ENCODE measurements around the gene ATP8B3. TPM values are rescaled to one million over a fixed set of nuclear protein-coding genes. Genes with fewer than 3 reads are reported as not detected.
A peak's percentile ranks its signal among the peaks of the same experiment; 100 is the strongest.

ATP8B3 gene
- total and polyA plus RNA-seq, 3 experiments from 2014 or later: 0.97 to 2.4 (median 1.6) TPM

DNA sequence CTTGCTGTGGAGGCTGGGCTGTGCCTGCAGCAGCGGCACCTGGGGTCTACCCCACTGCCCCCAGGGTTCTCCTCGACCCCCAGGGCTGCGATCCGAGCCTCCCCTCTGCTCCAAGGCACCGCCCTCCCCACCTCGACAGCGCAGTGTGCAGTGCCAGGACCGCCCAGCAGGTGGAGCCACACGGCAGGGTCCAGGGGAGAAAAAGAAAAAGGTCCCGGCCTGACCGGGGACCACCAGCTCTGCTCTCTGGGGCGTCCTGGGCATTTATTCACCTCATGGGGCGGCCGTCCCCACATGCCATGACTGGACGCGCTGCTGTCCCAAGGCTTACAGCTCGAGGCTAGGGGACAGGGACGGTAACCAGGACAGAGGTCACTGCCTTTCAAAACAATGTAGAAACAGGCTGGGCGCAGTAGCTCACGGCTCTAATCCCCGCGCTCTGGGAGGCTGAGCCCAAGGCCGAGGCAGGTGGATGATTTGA is 25.6 kb upstream of the ATP8B3 start:
- peaks cover 7% of the 10 kb centered on the region for H3K4me1 ChIP-seq (ENCODE audit: insufficient read depth, low read length)
- peaks cover 0 to 23% (median 0%) of the 10 kb centered on the region in 3 donors for H3K36me3 Mint-ChIP-seq
- CTCF ChIA-PET: interaction anchor here (1.0 to 4.9 kb wide), 11 partner anchors 8 to 232 kb away, joined by 3 to 36 read pairs (median 6); partner anchors contain the start of genes REXO1 and UQCR11
- H3K9me3 ChIP-seq (ENCODE audit: low read length): no peaks in the 10 kb centered on the region
- H3K4me3 Mint-ChIP-seq: peak overlapping the region in 1 of 7 donors; percentile 68
- no peaks in the 10 kb centered on the region for H3K27me3 Mint-ChIP-seq
- no peaks in the 10 kb centered on the region for H3K27me3 ChIP-seq (ENCODE audit: insufficient read depth, low read length, poor library complexity, severe bottlenecking)
- H3K36me3 ChIP-seq (ENCODE audit: insufficient read depth, low read length): no peaks in the 10 kb centered on the region
- H3K4me1 Mint-ChIP-seq: peaks cover 24 to 60% (median 27%) of the 10 kb centered on the region in 3 donors
- H3K27ac Mint-ChIP-seq: peak overlapping the region in 1 of 8 donors; percentile 14
- peak overlapping the region; percentile 70 for H3K27ac ChIP-seq (ENCODE audit: low read depth, low read length)
- no peak overlapping the region for H3K4me3 ChIP-seq (ENCODE audit: low read length)
- peak in 4 of 5 donors; percentile 46 to 66 (median 52) for DNase-seq
- no peaks in the 10 kb centered on the region for H3K9me3 Mint-ChIP-seq
- POLR2A ChIA-PET: no interaction called here

DNA sequence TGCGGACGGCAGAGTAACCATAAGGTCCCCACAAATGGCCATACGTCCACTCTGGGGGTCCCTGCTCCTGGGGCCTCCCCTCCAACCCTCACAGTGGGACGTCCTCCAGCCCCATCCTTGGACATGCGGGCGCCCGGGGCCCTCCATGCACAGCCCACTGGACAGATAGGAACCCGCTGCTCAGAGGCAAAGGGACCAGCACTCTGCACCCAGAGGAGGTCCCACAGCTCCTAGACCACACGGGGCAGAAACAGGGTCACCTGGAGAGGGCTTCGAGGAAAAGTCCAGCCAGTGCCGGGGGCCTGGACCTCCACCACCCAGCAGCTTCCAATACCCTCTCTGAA is 25.1 kb upstream of the ATP8B3 start:
- POLR2A ChIA-PET: no interaction called here
- no peak for DNase-seq
- H3K27ac Mint-ChIP-seq: no peak overlapping the region
- Histone ChIP-seq H3K27me3 (ENCODE audit: insufficient read depth, low read length, poor library complexity, severe bottlenecking) (no peaks in the 10 kb centered on the region), H3K4me3 (ENCODE audit: low read length) (no peak overlapping the region), H3K4me1 (ENCODE audit: insufficient read depth, low read length) (peaks cover 2% of the 10 kb centered on the region), H3K9me3 (ENCODE audit: low read length) (no peaks in the 10 kb centered on the region), H3K27ac (ENCODE audit: low read depth, low read length) (peak overlapping the region; percentile 70), H3K36me3 (ENCODE audit: insufficient read depth, low read length) (no peaks in the 10 kb centered on the region)
- H3K4me3 Mint-ChIP-seq: no peak overlapping the region
- peaks cover 0 to 21% (median 0%) of the 10 kb centered on the region in 3 donors for H3K36me3 Mint-ChIP-seq
- H3K4me1 Mint-ChIP-seq: peaks cover 20 to 55% (median 26%) of the 10 kb centered on the region in 3 donors
- H3K27me3 Mint-ChIP-seq: no peaks in the 10 kb centered on the region
- no peaks in the 10 kb centered on the region for H3K9me3 Mint-ChIP-seq
- CTCF ChIA-PET: interaction anchor here (1.0 to 4.9 kb wide), 7 partner anchors 8 to 105 kb away, joined by 3 to 36 read pairs (median 8); no protein-coding TSS in a partner anchor

- peaks cover 18 to 50% (median 21%) of the 10 kb centered on the region in 3 donors for H3K4me1 Mint-ChIP-seq
- no peak overlapping the region for H3K4me3 Mint-ChIP-seq
- peaks cover 0 to 23% (median 0%) of the 10 kb centered on the region in 3 donors for H3K36me3 Mint-ChIP-seq
- H3K27me3 ChIP-seq (ENCODE audit: insufficient read depth, low read length, poor library complexity, severe bottlenecking): no peaks in the 10 kb centered on the region
- H3K9me3 ChIP-seq (ENCODE audit: low read length): no peaks in the 10 kb centered on the region
- ChIA-PET POLR2A (no interaction called here), CTCF (interaction anchor here (1.0 to 4.9 kb wide), 5 partner anchors 7 to 19 kb away, joined by 3 to 36 read pairs (median 13); no protein-coding TSS in a partner anchor)
- H3K27ac Mint-ChIP-seq: peak overlapping the region in 1 of 8 donors; percentile 6
- H3K27ac ChIP-seq (ENCODE audit: low read depth, low read length): peak overlapping the region; percentile 70
- H3K4me3 ChIP-seq (ENCODE audit: low read length): no peak overlapping the region
- H3K27me3 Mint-ChIP-seq: no peaks in the 10 kb centered on the region
- no peaks in the 10 kb centered on the region for H3K36me3 ChIP-seq (ENCODE audit: insufficient read depth, low read length)
- no peak for DNase-seq
- H3K4me1 ChIP-seq (ENCODE audit: insufficient read depth, low read length): no peaks in the 10 kb centered on the region
- H3K9me3 Mint-ChIP-seq: no peaks in the 10 kb centered on the region
These were observed 24.6 kb upstream of the ATP8B3 start for GRCh38 chr19:1836458-1837221.

GRCh38 chr19:1833540-1833939 is 21.5 kb upstream of the ATP8B3 start:
- ChIA-PET CTCF (interaction anchor here (1.3 kb wide), 1 partner anchor 10 kb away, joined by 3 read pairs; no protein-coding TSS in a partner anchor), POLR2A (no interaction called here)
- Histone ChIP-seq H3K27ac (ENCODE audit: low read depth, low read length) (no peak overlapping the region), H3K27me3 (ENCODE audit: insufficient read depth, low read length, poor library complexity, severe bottlenecking) (no peaks in the 10 kb centered on the region), H3K9me3 (ENCODE audit: low read length) (no peaks in the 10 kb centered on the region), H3K4me1 (ENCODE audit: insufficient read depth, low read length) (no peaks in the 10 kb centered on the region), H3K36me3 (ENCODE audit: insufficient read depth, low read length) (no peaks in the 10 kb centered on the region), H3K4me3 (ENCODE audit: low read length) (no peak overlapping the region)
- no peak overlapping the region for H3K27ac Mint-ChIP-seq
- peaks cover 0 to 2% of the 10 kb centered on the region in 2 donors for H3K27me3 Mint-ChIP-seq
- H3K4me1 Mint-ChIP-seq: peaks cover 0 to 33% (median 7%) of the 10 kb centered on the region in 3 donors
- peaks cover 0 to 32% (median 2%) of the 10 kb centered on the region in 3 donors for H3K36me3 Mint-ChIP-seq
- H3K9me3 Mint-ChIP-seq: peaks cover 0 to 2% (median 0%) of the 10 kb centered on the region in 5 donors
- no peak for DNase-seq
- no peak overlapping the region for H3K4me3 Mint-ChIP-seq

- Histone ChIP-seq H3K4me3 (ENCODE audit: low read length) (no peak overlapping the region), H3K4me1 (ENCODE audit: insufficient read depth, low read length) (no peaks in the 10 kb centered on the region), H3K27me3 (ENCODE audit: insufficient read depth, low read length, poor library complexity, severe bottlenecking) (no peaks in the 10 kb centered on the region), H3K27ac (ENCODE audit: low read depth, low read length) (no peak overlapping the region), H3K9me3 (ENCODE audit: low read length) (no peaks in the 10 kb centered on the region), H3K36me3 (ENCODE audit: insufficient read depth, low read length) (no peaks in the 10 kb centered on the region)
- H3K9me3 Mint-ChIP-seq: peaks cover 0 to 2% (median 0%) of the 10 kb centered on the region in 5 donors
- peaks cover 0 to 2% of the 10 kb centered on the region in 2 donors for H3K27me3 Mint-ChIP-seq
- peaks cover 0 to 31% (median 2%) of the 10 kb centered on the region in 3 donors for H3K36me3 Mint-ChIP-seq
- ChIA-PET POLR2A (interaction anchor here (0.7 kb wide), 1 partner anchor 218 kb away, joined by 10 read pairs; no protein-coding TSS in a partner anchor), CTCF (interaction anchor here (0.5 to 1.3 kb wide), 2 partner anchors 11 to 55 kb away, joined by 3 to 4 read pairs; no protein-coding TSS in a partner anchor)
- no peak for DNase-seq
- H3K4me3 Mint-ChIP-seq: no peak overlapping the region
- peaks cover 0 to 26% (median 7%) of the 10 kb centered on the region in 3 donors for H3K4me1 Mint-ChIP-seq
- peak overlapping the region in 2 of 8 donors; percentile 22 to 66 for H3K27ac Mint-ChIP-seq
These were observed 20.1 kb upstream of the ATP8B3 start for GRCh38 chr19:1832046-1832663.

GRCh38 chr19:1830978-1831377 is 18.9 kb upstream of the ATP8B3 start:
- Mint-ChIP-seq H3K4me3 (peak overlapping the region in 1 of 7 donors; percentile 8), H3K27me3 (peaks cover 0 to 2% of the 10 kb centered on the region in 2 donors), H3K36me3 (peaks cover under 1 to 33% (median 2%) of the 10 kb centered on the region in 3 donors), H3K4me1 (peaks cover 0 to 21% (median 6%) of the 10 kb centered on the region in 3 donors), H3K9me3 (peaks cover 0 to 2% (median 0%) of the 10 kb centered on the region in 5 donors), H3K27ac (no peak overlapping the region)
- Histone ChIP-seq H3K4me3 (ENCODE audit: low read length) (no peak overlapping the region), H3K9me3 (ENCODE audit: low read length) (no peaks in the 10 kb centered on the region), H3K4me1 (ENCODE audit: insufficient read depth, low read length) (peaks cover 6% of the 10 kb centered on the region), H3K27me3 (ENCODE audit: insufficient read depth, low read length, poor library complexity, severe bottlenecking) (no peaks in the 10 kb centered on the region), H3K27ac (ENCODE audit: low read depth, low read length) (no peak overlapping the region), H3K36me3 (ENCODE audit: insufficient read depth, low read length) (no peaks in the 10 kb centered on the region)
- no peak for DNase-seq
- ChIA-PET POLR2A (no interaction called here), CTCF (interaction anchor here (1.8 to 3.8 kb wide), 2 partner anchors 7 to 18 kb away, joined by 4 to 16 read pairs; no protein-coding TSS in a partner anchor)

- Histone ChIP-seq H3K4me3 (ENCODE audit: low read length) (no peak overlapping the region), H3K27ac (ENCODE audit: low read depth, low read length) (no peak overlapping the region), H3K4me1 (ENCODE audit: insufficient read depth, low read length) (peaks cover 9% of the 10 kb centered on the region), H3K9me3 (ENCODE audit: low read length) (no peaks in the 10 kb centered on the region), H3K36me3 (ENCODE audit: insufficient read depth, low read length) (peaks cover 3% of the 10 kb centered on the region), H3K27me3 (ENCODE audit: insufficient read depth, low read length, poor library complexity, severe bottlenecking) (no peaks in the 10 kb centered on the region)
- peaks cover 2 to 36% (median 4%) of the 10 kb centered on the region in 3 donors for H3K36me3 Mint-ChIP-seq
- ChIA-PET POLR2A (no interaction called here), CTCF (interaction anchor here (1.8 to 3.8 kb wide), 2 partner anchors 8 to 19 kb away, joined by 4 to 16 read pairs; no protein-coding TSS in a partner anchor)
- peak overlapping the region in 2 of 7 donors; percentile 8 to 48 for H3K4me3 Mint-ChIP-seq
- H3K27ac Mint-ChIP-seq: no peak overlapping the region
- peaks cover 0 to 2% of the 10 kb centered on the region in 2 donors for H3K27me3 Mint-ChIP-seq
- H3K9me3 Mint-ChIP-seq: peaks cover 0 to 2% (median 0%) of the 10 kb centered on the region in 5 donors
- DNase-seq: no peak
- H3K4me1 Mint-ChIP-seq: peaks cover 0 to 20% (median 9%) of the 10 kb centered on the region in 3 donors
These were observed 18.5 kb upstream of the ATP8B3 start for GRCh38 chr19:1830568-1830967.

Data from CD8-positive, alpha-beta memory T cell (primary cell).